ENCODE results near the gene DDIT3. TPM values are rescaled to one million over a fixed set of nuclear protein-coding genes. Genes with fewer than 3 reads are reported as not detected.
"Not testable (repeated sequence)": the region's sequence is repeated elsewhere in the genome, so short reads cannot be mapped to it uniquely, and the experiment has no call there.

The DDIT3 gene
- total RNA-seq, 1 donor from 2014 or later = 19.1 TPM

- no peak for DNase-seq (ENCODE audit: extremely low read depth, low read depth, low spot score)
Observed at GRCh38 chr12:57526477-57527126, 6.3 kb upstream of the DDIT3 start.

GRCh38 chr12:57525615-57526383, 5.5 kb upstream of the DDIT3 start:
- DNase-seq (ENCODE audit: extremely low read depth, low read depth, low spot score) = no peak

- DNase-seq (ENCODE audit: extremely low read depth, low read depth, low spot score) = no peak
Observed at GRCh38 chr12:57524814-57525614, 4.7 kb upstream of the DDIT3 start.

DNA sequence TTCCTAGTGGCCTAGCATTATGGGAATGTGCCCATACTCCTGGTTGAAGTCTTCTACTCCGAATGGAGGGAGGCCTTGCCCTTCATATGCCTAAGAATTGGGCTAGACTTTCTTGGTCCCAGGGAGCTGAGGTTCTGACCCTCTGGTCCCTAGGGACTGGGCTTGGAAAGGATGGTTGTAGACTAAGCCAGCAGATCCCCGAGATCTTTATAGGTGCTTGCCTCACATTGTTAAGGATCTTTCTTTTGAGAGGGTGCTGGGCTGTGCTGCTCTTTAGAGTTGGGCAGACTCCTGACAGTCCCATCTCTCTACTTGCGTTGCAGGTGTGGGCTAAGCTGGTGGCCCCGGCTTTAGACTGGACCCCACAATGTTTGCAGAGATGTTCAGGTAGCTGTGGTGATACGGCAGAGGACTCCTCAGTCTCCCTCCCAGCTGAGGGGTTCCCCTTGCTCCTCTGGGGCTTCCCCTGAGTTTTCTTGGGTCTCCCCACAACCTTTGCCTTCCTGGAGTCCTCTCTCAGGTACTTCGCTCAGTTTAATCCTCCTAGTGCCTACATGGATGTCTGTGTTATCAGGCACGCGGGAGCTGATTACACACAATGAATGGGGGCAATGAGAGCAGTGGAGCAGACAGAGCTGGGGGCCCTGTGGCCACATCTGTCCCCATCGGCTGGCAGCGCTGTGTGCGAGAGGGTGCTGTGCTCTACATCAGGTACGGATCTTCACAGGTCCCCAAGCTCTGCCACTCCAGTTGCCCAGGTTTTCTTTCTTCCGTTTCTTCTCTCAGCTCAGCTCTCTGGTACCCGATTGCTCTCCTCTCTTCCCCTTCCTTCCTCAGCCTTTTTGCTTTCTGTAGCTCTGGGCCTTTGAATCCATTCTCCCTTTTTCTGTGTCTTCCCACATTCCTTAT, 3.6 kb upstream of the DDIT3 start:
- DNase-seq (ENCODE audit: extremely low read depth, low read depth, low spot score) = no peak

DNA sequence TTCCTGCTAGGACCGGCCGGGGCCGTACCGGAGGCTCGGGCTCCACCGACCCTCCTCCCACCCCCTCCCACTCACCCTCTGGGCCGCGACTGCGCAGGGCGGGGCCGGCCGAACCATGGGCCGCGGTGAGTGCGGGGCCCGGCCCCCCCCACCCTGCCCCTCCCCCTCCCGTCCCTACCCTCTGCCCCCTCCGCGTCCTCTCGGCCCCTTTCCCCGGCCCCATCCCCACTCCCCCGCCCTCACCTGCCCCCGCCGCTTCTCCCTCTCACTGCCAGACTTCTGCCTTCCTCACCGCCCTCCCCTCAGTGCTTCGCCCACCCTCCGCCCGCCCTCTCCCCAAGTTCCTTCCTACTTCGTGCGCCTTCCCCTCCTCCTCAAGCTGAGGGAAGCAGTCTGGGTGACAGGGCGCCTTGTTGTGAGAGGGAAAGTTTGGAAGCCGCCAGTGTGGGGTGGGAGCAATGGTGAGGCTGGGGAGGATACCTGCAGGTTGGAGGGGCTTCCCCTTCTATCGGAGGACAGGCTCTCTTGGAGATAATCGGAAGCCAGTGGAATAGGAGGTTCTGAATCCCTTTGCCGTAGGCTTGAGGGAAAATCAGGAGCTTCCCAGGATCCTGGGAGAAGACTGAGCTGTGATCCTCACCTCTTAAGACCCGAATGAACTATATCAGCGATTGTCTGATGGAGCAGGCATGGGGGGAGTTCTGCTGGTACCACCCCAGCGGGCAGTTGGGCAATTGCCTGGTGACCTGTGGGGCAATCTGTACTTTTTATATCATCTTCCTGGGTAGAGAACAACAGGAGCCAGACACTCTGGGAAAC, 2.8 kb upstream of the DDIT3 start:
- no peak for DNase-seq (ENCODE audit: extremely low read depth, low read depth, low spot score)

DNA sequence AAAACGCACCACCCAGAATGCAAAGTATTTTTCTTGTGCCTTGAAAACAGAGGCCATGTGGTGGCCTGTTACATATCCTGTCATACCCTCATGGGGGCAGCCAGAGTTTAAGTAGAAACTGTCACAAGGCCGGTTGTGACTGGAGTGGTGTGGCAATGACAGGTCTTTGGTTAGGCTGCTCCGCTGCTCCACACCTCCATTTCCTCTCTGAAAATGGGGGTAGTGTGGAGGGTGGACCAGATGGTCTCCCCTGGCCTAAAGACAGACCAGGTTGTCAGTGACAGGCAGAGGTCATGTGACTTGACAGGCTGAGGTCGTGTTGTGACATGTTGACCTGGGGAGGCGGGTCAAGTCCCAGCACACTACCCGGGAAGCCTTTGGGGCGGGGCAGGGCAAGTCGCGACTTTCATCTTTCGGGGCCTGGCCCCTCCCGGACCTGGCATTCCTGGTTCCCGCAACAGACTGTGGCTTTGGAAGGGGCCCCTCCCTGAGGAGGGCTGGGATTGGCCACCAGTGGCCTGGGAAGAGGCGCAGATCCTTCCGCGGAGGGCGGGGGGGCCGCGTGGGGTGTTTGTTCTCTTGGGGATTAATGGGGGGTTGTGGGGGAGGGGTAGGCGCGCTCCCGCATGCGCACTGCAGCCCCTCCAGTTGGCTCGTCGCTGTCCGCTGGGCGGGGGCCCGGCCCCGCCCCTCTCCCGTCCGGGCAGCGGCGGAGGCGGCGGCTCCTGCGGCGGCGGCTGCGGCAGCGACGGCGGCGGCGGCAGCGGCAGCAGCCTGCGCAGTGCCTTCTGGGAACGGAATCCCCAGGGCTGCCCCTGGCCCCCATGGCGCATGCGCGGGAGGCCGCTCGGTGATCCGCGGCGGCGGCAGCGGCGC, 1.9 kb upstream of the DDIT3 start, which contains the start of gene MBD6:
Gene MBD6, plus strand, starts transcription at position 814 of the 876 bp plus-strand sequence. CDS start 1,480 bp downstream, outside the sequence.
- DNase-seq (ENCODE audit: extremely low read depth, low read depth, low spot score) = no peak

GRCh38 chr12:57521525-57522010, 1.3 kb upstream of the DDIT3 start:
- no peak for DNase-seq (ENCODE audit: extremely low read depth, low read depth, low spot score)

- no peak for DNase-seq (ENCODE audit: extremely low read depth, low read depth, low spot score)
Observed at GRCh38 chr12:57519796-57520052, 590 bp downstream of the DDIT3 start.

DNA sequence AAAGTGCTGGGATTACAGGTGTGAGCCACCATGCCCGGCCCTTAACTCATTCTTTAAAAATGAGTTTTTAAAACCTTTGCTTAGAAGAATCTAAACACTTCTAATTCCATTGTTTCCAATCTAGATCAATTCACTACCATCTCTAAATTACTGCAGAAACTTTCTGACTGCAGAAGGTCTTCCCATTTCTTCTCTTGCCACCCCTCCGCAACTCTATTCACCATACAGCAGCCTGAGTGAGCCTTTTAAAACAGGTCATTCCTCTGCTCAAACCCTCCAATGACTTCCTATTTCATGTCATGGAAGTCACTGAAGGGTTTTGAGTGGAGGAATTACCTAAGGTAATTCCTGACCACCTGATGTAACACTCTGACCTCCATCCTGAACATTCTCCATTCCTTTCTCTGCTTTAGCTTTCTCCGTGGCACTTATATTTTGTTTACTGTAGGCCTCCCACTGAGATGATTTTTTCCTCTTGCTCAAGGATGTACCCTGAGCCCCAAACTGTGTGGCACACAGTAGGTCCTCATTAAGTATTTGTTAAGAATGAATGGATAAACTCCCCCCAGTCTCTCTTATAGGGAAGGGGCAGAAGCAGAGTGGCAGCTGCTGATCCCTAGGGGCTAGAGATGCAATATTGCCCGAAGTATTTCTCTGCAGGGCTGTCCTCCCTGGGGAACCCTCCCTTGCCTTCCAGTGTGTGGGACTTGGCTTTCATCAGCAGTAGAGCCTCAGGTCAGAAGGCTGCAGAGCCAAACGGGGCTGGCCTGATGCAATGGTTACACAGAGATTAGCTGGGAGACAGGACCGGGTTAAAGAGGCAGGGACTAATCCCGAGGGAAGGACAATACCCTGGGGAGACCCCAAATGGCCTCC, 1.2 kb downstream of the DDIT3 start:
- DNase-seq (ENCODE audit: extremely low read depth, low read depth, low spot score) = no peak

DNA sequence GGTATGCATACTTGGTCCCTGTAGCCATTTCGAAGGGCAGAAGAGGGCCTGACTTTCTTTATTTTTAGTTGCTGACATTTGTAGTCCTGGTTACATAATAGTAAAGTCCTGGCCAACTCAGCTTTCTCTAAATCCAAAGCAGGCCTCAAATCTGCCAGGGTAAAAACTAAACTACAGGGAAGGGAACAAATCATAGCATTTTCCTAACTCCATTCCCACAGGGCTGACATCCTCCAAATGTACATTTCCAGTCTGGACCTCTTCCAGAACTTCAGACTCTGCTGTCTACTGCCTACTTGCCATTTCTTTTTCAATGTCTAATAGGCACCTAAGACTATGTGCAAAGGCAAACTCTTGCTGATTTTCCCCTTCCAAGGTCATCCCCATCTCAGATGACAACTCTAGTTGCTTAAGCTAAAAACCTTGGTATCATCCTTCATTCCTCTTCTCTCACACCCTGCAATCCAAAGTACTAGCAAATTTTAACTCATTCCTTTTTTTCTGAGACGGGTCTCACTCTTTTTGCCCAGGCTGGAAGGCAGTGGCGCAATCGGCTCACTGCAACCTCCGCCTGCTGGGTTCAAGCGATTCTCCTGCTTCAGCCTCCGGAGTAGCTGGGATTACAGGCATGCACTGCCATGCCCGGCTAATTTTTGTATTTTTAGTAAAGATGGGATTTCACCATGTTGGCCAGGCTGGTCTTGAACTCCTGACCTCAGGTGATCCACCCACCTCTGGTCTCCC, 2.0 kb downstream of the DDIT3 start:
- DNase-seq (ENCODE audit: extremely low read depth, low read depth, low spot score) = no peak

- DNase-seq (ENCODE audit: extremely low read depth, low read depth, low spot score) = not testable (repeated sequence)
Observed at GRCh38 chr12:57517718-57518117, 2.6 kb downstream of the DDIT3 start.

- no peak for DNase-seq (ENCODE audit: extremely low read depth, low read depth, low spot score)
Observed at GRCh38 chr12:57517187-57517586, 3.1 kb downstream of the DDIT3 start.

- DNase-seq (ENCODE audit: extremely low read depth, low read depth, low spot score) = no peak
Observed at GRCh38 chr12:57516617-57517153, 3.6 kb downstream of the DDIT3 start.

GRCh38 chr12:57515934-57516541, 4.3 kb downstream of the DDIT3 start:
- no peak for DNase-seq (ENCODE audit: extremely low read depth, low read depth, low spot score)

GRCh38 chr12:57515408-57515933, 4.8 kb downstream of the DDIT3 start:
- DNase-seq (ENCODE audit: extremely low read depth, low read depth, low spot score) = no peak
